ENCODE results near the gene ATP5PB. TPM values are rescaled to one million over a fixed set of nuclear protein-coding genes. Genes with fewer than 3 reads are reported as not detected.

Gene ATP5PB
- total RNA-seq, 1 donor from 2014 or later: 265 TPM

DNA sequence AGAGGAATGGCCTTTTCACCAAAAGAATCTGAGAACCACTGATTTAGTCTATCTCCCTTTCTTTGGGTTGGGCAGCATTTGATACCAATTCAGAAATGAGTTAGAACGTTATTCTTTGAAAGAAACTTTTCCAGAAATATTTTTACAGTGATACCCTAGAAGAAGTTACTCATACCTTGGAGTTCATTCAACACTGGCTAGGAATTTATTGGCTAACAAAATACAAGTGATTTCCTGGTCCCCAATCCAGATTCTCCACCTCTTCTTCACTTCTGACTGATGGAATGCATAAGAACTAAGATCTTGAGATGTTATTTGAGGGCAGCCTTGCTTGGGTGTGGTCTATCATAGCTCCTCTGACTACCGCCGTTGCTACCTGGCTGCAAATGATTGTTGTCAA lies 33.9 kb downstream of the ATP5PB start:
- Histone ChIP-seq H3K27me3 (ENCODE audit: control insufficient read depth in 3 of 3, insufficient read depth in 3 of 3, low read length in 3 of 3) (no peaks in the 10 kb centered on the region), H3K27ac (ENCODE audit: low read depth, low read length) (no peak overlapping the region), H3K9ac (ENCODE audit: low read depth in 1 of 3, low read length in 3 of 3) (no peak overlapping the region), H3K4me1 (ENCODE audit: control insufficient read depth in 3 of 3, insufficient read depth in 3 of 3, low read length in 3 of 3) (peaks cover 6 to 9% (median 8%) of the 10 kb centered on the region in 3 donors), H3K9me3 (ENCODE audit: control insufficient read depth in 3 of 3, low read length in 3 of 3) (no peaks in the 10 kb centered on the region), H3K4me3 (ENCODE audit: low read length in 3 of 3) (no peak overlapping the region), H3K36me3 (ENCODE audit: control insufficient read depth in 3 of 3, insufficient read depth in 3 of 3, low read length in 3 of 3) (peaks cover 1 to 5% (median 2%) of the 10 kb centered on the region in 3 donors)

DNA sequence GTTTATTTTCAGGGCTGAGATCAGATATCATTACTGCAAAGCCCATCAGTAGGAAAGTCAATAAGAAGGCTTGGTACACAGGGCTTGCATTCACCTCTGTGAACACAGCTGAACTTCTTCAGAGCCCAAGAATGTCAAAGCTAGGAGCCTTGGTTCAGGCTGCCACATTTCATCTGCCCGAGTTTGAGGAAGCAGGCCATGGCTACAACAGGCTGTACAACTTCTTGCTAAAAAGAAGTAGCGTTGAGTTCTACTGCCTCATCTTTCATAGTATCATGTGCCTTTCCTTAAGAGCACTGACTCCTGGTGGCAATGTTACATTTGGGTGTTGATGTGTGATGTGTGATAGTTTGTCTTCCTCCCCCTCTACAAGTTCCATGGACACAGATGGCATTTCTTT lies 34.6 kb downstream of the ATP5PB start:
- Histone ChIP-seq H3K9me3 (ENCODE audit: control insufficient read depth in 3 of 3, low read length in 3 of 3) (no peaks in the 10 kb centered on the region), H3K27ac (ENCODE audit: low read depth, low read length) (no peak overlapping the region), H3K9ac (ENCODE audit: low read depth in 1 of 3, low read length in 3 of 3) (no peak overlapping the region), H3K4me1 (ENCODE audit: control insufficient read depth in 3 of 3, insufficient read depth in 3 of 3, low read length in 3 of 3) (peaks cover 6 to 9% (median 8%) of the 10 kb centered on the region in 3 donors), H3K36me3 (ENCODE audit: control insufficient read depth in 3 of 3, insufficient read depth in 3 of 3, low read length in 3 of 3) (no peaks in the 10 kb centered on the region), H3K4me3 (ENCODE audit: low read length in 3 of 3) (no peak overlapping the region), H3K27me3 (ENCODE audit: control insufficient read depth in 3 of 3, insufficient read depth in 3 of 3, low read length in 3 of 3) (peaks cover 0 to 4% (median 3%) of the 10 kb centered on the region in 3 donors)

DNA sequence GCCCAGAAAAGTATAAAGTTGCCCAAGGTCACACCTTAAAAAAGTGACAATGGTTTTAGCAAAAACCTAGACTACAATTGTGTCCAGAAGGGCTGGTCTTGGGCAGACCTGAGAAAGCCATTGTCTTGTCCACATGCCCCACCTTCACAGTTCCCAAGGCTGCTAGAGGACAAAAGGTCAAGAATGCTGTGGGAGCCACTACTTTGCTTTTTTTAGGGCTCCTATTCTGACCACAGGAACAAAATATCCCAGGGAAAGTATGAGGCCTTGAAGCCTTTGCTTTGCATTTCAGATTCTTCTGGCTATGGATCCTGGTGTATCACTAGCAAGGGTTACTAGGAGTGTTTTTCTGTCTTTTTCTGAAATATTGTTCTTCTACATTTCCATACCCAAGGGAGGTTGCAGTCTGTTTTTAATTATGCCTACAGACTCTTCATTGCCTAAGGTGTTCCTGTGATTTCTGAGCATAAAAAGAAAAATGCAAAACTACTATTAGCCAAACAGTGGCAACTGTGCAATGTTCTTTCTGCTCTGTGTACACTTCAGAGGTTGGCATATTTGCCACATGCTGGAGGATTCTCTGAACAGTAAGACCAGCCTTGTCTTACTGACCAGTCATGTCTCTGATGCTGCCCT lies 35.2 kb downstream of the ATP5PB start:
- H3K4me1 ChIP-seq (ENCODE audit: control insufficient read depth in 3 of 3, insufficient read depth in 3 of 3, low read length in 3 of 3): peaks cover 6 to 9% (median 8%) of the 10 kb centered on the region in 3 donors
- H3K36me3 ChIP-seq (ENCODE audit: control insufficient read depth in 3 of 3, insufficient read depth in 3 of 3, low read length in 3 of 3): no peaks in the 10 kb centered on the region
- no peak overlapping the region for H3K9ac ChIP-seq (ENCODE audit: low read depth in 1 of 3, low read length in 3 of 3)
- H3K27ac ChIP-seq (ENCODE audit: low read depth, low read length): no peak overlapping the region
- no peaks in the 10 kb centered on the region for H3K9me3 ChIP-seq (ENCODE audit: control insufficient read depth in 3 of 3, low read length in 3 of 3)
- H3K27me3 ChIP-seq (ENCODE audit: control insufficient read depth in 3 of 3, insufficient read depth in 3 of 3, low read length in 3 of 3): peaks cover 0 to 4% (median 3%) of the 10 kb centered on the region in 3 donors
- no peak overlapping the region for H3K4me3 ChIP-seq (ENCODE audit: low read length in 3 of 3)

DNA sequence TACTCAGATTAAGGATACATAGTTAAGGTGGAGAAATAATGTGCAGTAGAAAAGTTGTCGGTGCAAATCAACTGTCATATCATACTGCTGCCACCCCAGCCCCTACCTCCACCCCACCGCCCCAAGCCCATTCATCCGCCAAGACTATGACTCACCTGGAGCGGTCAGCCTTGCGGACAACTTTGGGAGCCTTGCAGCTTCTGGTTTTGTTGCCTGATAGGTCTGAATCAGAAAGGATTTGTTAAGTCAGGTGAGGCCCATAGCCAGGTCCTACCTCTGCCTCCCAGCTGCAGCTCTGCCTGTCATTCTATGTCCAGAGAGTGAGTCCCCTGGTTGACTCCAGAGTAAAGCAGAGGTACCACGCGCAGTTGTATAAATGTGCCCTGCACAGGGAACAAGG lies 37.2 kb downstream of the ATP5PB start:
- Histone ChIP-seq H3K4me3 (ENCODE audit: low read length in 3 of 3) (no peak overlapping the region), H3K9ac (ENCODE audit: low read depth in 1 of 3, low read length in 3 of 3) (no peak overlapping the region), H3K9me3 (ENCODE audit: control insufficient read depth in 3 of 3, low read length in 3 of 3) (no peaks in the 10 kb centered on the region), H3K4me1 (ENCODE audit: control insufficient read depth in 3 of 3, insufficient read depth in 3 of 3, low read length in 3 of 3) (peaks cover 6 to 9% (median 8%) of the 10 kb centered on the region in 3 donors), H3K27ac (ENCODE audit: low read depth, low read length) (no peak overlapping the region), H3K36me3 (ENCODE audit: control insufficient read depth in 3 of 3, insufficient read depth in 3 of 3, low read length in 3 of 3) (no peaks in the 10 kb centered on the region), H3K27me3 (ENCODE audit: control insufficient read depth in 3 of 3, insufficient read depth in 3 of 3, low read length in 3 of 3) (peaks cover 0 to 4% (median 3%) of the 10 kb centered on the region in 3 donors)

DNA sequence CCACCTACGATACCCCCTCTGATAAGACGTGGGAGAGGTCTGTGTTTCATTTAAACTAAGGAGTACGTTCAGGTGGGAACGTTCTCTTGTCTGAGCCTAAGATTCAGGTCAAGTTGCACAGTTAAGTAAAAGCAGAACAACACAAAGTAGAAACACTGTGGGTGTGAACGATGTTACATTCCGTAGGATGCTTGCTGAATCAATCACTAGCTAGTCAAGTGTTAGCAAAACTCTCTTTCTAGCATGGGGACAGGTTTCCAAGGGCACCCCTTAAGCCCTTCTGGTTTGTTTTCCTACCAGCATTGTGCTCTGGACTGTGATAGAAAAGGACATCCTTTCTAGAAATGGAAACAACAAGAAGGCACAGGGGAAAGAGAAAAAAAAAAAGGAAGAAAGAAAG lies 37.9 kb downstream of the ATP5PB start:
- Histone ChIP-seq H3K4me1 (ENCODE audit: control insufficient read depth in 3 of 3, insufficient read depth in 3 of 3, low read length in 3 of 3) (peaks cover 2 to 4% (median 3%) of the 10 kb centered on the region in 3 donors), H3K27ac (ENCODE audit: low read depth, low read length) (no peak overlapping the region), H3K9ac (ENCODE audit: low read depth in 1 of 3, low read length in 3 of 3) (no peak overlapping the region), H3K9me3 (ENCODE audit: control insufficient read depth in 3 of 3, low read length in 3 of 3) (no peaks in the 10 kb centered on the region), H3K4me3 (ENCODE audit: low read length in 3 of 3) (no peak overlapping the region), H3K36me3 (ENCODE audit: control insufficient read depth in 3 of 3, insufficient read depth in 3 of 3, low read length in 3 of 3) (no peaks in the 10 kb centered on the region), H3K27me3 (ENCODE audit: control insufficient read depth in 3 of 3, insufficient read depth in 3 of 3, low read length in 3 of 3) (peaks cover 0 to 4% (median 3%) of the 10 kb centered on the region in 3 donors)

DNA sequence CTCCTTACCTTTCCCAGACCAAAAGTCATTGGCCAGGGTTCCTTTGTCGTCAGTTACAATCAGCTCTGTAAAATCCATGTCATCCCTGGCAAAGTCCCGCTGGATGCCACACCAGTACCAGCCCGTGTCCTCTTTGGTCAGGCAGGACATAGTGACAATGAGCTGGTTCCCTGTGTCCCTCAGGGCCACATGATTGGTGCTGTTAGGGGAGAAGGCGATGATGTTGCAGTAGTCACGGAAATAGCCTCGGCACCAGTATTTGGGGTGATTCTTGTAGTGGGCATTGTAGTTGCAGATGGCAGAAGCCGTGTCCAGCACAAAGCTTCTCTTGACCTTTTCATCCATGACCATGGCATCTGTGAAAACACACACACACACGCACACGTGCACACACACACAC lies 39.4 kb downstream of the ATP5PB start:
- Histone ChIP-seq H3K36me3 (ENCODE audit: control insufficient read depth in 3 of 3, insufficient read depth in 3 of 3, low read length in 3 of 3) (no peaks in the 10 kb centered on the region), H3K4me3 (ENCODE audit: low read length in 3 of 3) (no peak overlapping the region), H3K4me1 (ENCODE audit: control insufficient read depth in 3 of 3, insufficient read depth in 3 of 3, low read length in 3 of 3) (no peaks in the 10 kb centered on the region), H3K27me3 (ENCODE audit: control insufficient read depth in 3 of 3, insufficient read depth in 3 of 3, low read length in 3 of 3) (peaks cover 0 to 4% (median 3%) of the 10 kb centered on the region in 3 donors), H3K9ac (ENCODE audit: low read depth in 1 of 3, low read length in 3 of 3) (no peak overlapping the region), H3K9me3 (ENCODE audit: control insufficient read depth in 3 of 3, low read length in 3 of 3) (no peaks in the 10 kb centered on the region), H3K27ac (ENCODE audit: low read depth, low read length) (peak overlapping the region; percentile 44)

DNA sequence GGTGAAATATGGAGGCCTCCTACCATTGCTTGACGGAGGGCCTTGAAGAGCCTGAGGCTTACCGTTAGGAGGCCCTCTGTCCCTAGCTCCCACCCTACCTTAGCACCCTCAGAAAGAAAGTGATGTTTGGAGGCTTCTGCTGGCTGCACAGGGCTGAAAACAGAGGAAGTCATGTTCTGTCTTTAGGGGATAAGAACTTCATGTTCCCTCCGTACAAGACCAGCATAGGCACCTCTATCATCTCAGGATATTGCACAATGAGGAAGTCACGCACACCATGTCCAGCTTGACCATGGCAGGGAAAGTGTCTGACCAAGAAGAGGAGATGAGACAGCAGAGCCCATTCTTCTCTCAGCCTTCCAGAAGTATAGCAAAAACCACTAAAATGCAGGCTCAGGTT lies 40.3 kb downstream of the ATP5PB start:
- Histone ChIP-seq H3K4me1 (ENCODE audit: control insufficient read depth in 3 of 3, insufficient read depth in 3 of 3, low read length in 3 of 3) (no peaks in the 10 kb centered on the region), H3K36me3 (ENCODE audit: control insufficient read depth in 3 of 3, insufficient read depth in 3 of 3, low read length in 3 of 3) (no peaks in the 10 kb centered on the region), H3K27me3 (ENCODE audit: control insufficient read depth in 3 of 3, insufficient read depth in 3 of 3, low read length in 3 of 3) (peaks cover 0 to 4% (median 3%) of the 10 kb centered on the region in 3 donors), H3K9ac (ENCODE audit: low read depth in 1 of 3, low read length in 3 of 3) (no peak overlapping the region), H3K4me3 (ENCODE audit: low read length in 3 of 3) (no peak overlapping the region), H3K27ac (ENCODE audit: low read depth, low read length) (peak overlapping the region; percentile 44), H3K9me3 (ENCODE audit: control insufficient read depth in 3 of 3, low read length in 3 of 3) (no peaks in the 10 kb centered on the region)

DNA sequence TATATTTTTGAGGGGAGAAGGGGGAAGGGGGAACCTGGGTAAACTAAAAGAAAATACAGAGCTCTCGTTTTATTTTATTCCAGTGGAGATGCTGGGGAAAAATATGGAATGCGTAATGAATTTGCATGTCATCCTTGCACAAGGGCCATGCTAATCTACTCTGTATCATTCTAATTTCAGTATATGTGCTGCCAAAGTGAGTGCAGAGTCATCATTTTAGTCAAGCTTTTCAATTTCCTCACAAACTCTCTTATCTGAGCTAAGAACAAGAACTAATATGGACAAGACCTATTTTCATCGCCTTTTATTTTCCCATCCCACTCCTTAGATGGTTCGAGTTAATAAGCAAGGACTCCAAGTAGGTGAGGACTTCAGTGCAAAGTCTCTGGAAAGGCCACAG lies 41.0 kb downstream of the ATP5PB start:
- H3K36me3 ChIP-seq (ENCODE audit: control insufficient read depth in 3 of 3, insufficient read depth in 3 of 3, low read length in 3 of 3): no peaks in the 10 kb centered on the region
- no peaks in the 10 kb centered on the region for H3K4me1 ChIP-seq (ENCODE audit: control insufficient read depth in 3 of 3, insufficient read depth in 3 of 3, low read length in 3 of 3)
- H3K27me3 ChIP-seq (ENCODE audit: control insufficient read depth in 3 of 3, insufficient read depth in 3 of 3, low read length in 3 of 3): peaks cover 0 to 4% (median 3%) of the 10 kb centered on the region in 3 donors
- H3K27ac ChIP-seq (ENCODE audit: low read depth, low read length): peak overlapping the region; percentile 12
- no peaks in the 10 kb centered on the region for H3K9me3 ChIP-seq (ENCODE audit: control insufficient read depth in 3 of 3, low read length in 3 of 3)
- no peak overlapping the region for H3K9ac ChIP-seq (ENCODE audit: low read depth in 1 of 3, low read length in 3 of 3)
- no peak overlapping the region for H3K4me3 ChIP-seq (ENCODE audit: low read length in 3 of 3)

DNA sequence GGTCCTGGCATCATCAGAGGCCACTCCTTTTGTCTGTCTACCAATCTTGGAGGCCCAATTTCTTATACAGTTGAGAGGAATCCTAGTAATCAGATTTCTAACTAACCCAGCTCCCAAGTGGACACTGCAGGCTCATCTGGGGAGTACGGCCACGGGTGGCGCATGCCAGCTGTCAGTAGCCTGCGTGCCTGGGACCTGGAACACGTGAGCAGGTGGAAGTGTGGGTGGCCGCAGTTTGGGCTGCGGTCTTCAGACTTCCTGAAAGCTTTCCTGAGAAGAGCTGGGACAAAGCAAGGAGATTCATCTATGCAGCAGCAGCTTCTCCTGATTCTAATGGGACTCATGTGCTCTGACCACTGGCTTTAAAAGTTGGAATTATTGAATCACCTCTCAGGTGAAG lies 41.8 kb downstream of the ATP5PB start:
- Histone ChIP-seq H3K9me3 (ENCODE audit: control insufficient read depth in 3 of 3, low read length in 3 of 3) (no peaks in the 10 kb centered on the region), H3K36me3 (ENCODE audit: control insufficient read depth in 3 of 3, insufficient read depth in 3 of 3, low read length in 3 of 3) (no peaks in the 10 kb centered on the region), H3K9ac (ENCODE audit: low read depth in 1 of 3, low read length in 3 of 3) (no peak overlapping the region), H3K27ac (ENCODE audit: low read depth, low read length) (peak overlapping the region; percentile 36), H3K4me1 (ENCODE audit: control insufficient read depth in 3 of 3, insufficient read depth in 3 of 3, low read length in 3 of 3) (no peaks in the 10 kb centered on the region), H3K4me3 (ENCODE audit: low read length in 3 of 3) (no peak overlapping the region), H3K27me3 (ENCODE audit: control insufficient read depth in 3 of 3, insufficient read depth in 3 of 3, low read length in 3 of 3) (peaks cover 0 to 4% (median 3%) of the 10 kb centered on the region in 3 donors)

DNA sequence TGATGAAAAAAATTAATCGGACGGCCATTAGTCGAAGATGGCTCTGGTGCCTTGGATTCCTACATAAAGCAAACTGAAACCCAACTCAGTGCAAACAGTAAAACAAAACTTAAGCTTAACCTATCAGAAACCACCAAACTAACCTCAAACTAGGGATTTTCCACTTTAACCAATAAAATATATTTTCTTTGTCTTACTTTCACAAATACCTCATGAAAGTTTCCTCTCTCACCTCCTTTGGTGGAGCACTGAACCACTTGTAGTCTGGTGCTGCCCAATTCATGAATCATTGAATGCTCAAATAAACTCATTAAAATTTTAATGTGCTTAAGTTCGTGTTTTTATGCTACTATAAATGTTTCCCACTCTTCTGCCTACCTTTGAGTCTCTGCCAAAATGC lies 47.1 kb downstream of the ATP5PB start:
- no peak overlapping the region for H3K4me3 ChIP-seq (ENCODE audit: low read length in 3 of 3)
- H3K36me3 ChIP-seq (ENCODE audit: control insufficient read depth in 3 of 3, insufficient read depth in 3 of 3, low read length in 3 of 3): no peaks in the 10 kb centered on the region
- no peaks in the 10 kb centered on the region for H3K27me3 ChIP-seq (ENCODE audit: control insufficient read depth in 3 of 3, insufficient read depth in 3 of 3, low read length in 3 of 3)
- H3K27ac ChIP-seq (ENCODE audit: low read depth, low read length): no peak overlapping the region
- H3K9ac ChIP-seq (ENCODE audit: low read depth in 1 of 3, low read length in 3 of 3): no peak overlapping the region
- no peaks in the 10 kb centered on the region for H3K9me3 ChIP-seq (ENCODE audit: control insufficient read depth in 3 of 3, low read length in 3 of 3)
- H3K4me1 ChIP-seq (ENCODE audit: control insufficient read depth in 3 of 3, insufficient read depth in 3 of 3, low read length in 3 of 3): peaks cover 0 to 4% (median 0%) of the 10 kb centered on the region in 3 donors
